Measurements from ENCODE around the gene FMN1.

FMN1 gene

GRCh38 chr15:32884146-32884545, 310.4 kb downstream of the FMN1 start:
- DNase-seq (ENCODE audit: low spot score): no peak

GRCh38 chr15:32882955-32883354, 311.6 kb downstream of the FMN1 start:
- no peak for DNase-seq (ENCODE audit: low spot score)

- DNase-seq (ENCODE audit: low spot score): no peak
These were observed 313.0 kb downstream of the FMN1 start for GRCh38 chr15:32881528-32881927.

GRCh38 chr15:32880642-32881041, 313.9 kb downstream of the FMN1 start:
- no peak for DNase-seq (ENCODE audit: low spot score)

GRCh38 chr15:32879980-32880379, 314.5 kb downstream of the FMN1 start:
- no peak for DNase-seq (ENCODE audit: low spot score)

- no peak for DNase-seq (ENCODE audit: low spot score)
These were observed 315.4 kb downstream of the FMN1 start for GRCh38 chr15:32878869-32879805.

GRCh38 chr15:32878342-32878741, 316.2 kb downstream of the FMN1 start:
- no peak for DNase-seq (ENCODE audit: low spot score)

GRCh38 chr15:32877252-32878019, 317.1 kb downstream of the FMN1 start:
- DNase-seq (ENCODE audit: low spot score): no peak

- no peak for DNase-seq (ENCODE audit: low spot score)
These were observed 321.0 kb downstream of the FMN1 start for GRCh38 chr15:32873284-32874114.

GRCh38 chr15:32872621-32873283, 321.8 kb downstream of the FMN1 start:
- no peak for DNase-seq (ENCODE audit: low spot score)

GRCh38 chr15:32871883-32872282, 322.6 kb downstream of the FMN1 start:
- no peak for DNase-seq (ENCODE audit: low spot score)

- DNase-seq (ENCODE audit: low spot score): no peak
These were observed 324.1 kb downstream of the FMN1 start for GRCh38 chr15:32870240-32871033.

- DNase-seq (ENCODE audit: low spot score): no peak
These were observed 324.7 kb downstream of the FMN1 start for GRCh38 chr15:32869776-32870175.

GRCh38 chr15:32867313-32867626, 327.2 kb downstream of the FMN1 start:
- no peak for DNase-seq (ENCODE audit: low spot score)

GRCh38 chr15:32866454-32867312, 327.8 kb downstream of the FMN1 start:
- no peak for DNase-seq (ENCODE audit: low spot score)

- no peak for DNase-seq (ENCODE audit: low spot score)
These were observed 329.7 kb downstream of the FMN1 start for GRCh38 chr15:32864841-32865240.

GRCh38 chr15:32864051-32864450, 330.5 kb downstream of the FMN1 start:
- no peak for DNase-seq (ENCODE audit: low spot score)

GRCh38 chr15:32861761-32862160, 332.8 kb downstream of the FMN1 start:
- no peak for DNase-seq (ENCODE audit: low spot score)

- DNase-seq (ENCODE audit: low spot score): no peak
These were observed 333.3 kb downstream of the FMN1 start for GRCh38 chr15:32861174-32861573.

- DNase-seq (ENCODE audit: low spot score): no peak
These were observed 334.5 kb downstream of the FMN1 start for GRCh38 chr15:32859996-32860395.
